GM12878 (cell line): Measurements from ENCODE around the gene SHFL. TPM values are rescaled to one million over a fixed set of nuclear protein-coding genes. Genes with fewer than 3 reads are reported as not detected.

Experiments used
- ATF3 ChIP-seq: IDR thresholded peaks from 2 replicates; pipeline ENCODE4 v1.6.1; 2011; ENCODE audit warnings: low read depth, mild to moderate bottlenecking, low read length, moderate library complexity, borderline replicate concordance; ENCODE audit errors: extremely low read depth
- ATF7 ChIP-seq: fragments of 450-650 bp; IDR thresholded peaks from 2 replicates; pipeline ENCODE4 v1.6.1; 2016; ENCODE audit warnings: low read depth, mild to moderate bottlenecking
- BACH1 ChIP-seq: fragments of 450-650 bp; IDR thresholded peaks from 2 replicates; pipeline ENCODE4 v1.6.1; 2017; ENCODE audit warnings: mild to moderate bottlenecking, borderline replicate concordance
- BCL11A ChIP-seq: IDR thresholded peaks from 2 replicates; pipeline ENCODE4 v1.6.1; 2011; ENCODE audit warnings: low read depth, low read length
- BHLHE40 ChIP-seq, 2 experiments: fragments of 450-650 bp in 1 of 2; IDR thresholded peaks; 2 replicates each; pipeline ENCODE4 v1.6.1; 2011 to 2017; ENCODE audit warnings: low read depth in 2 of 2, borderline replicate concordance in 1 of 2, improper control_type of control experiment in 1 of 2, low read length in 1 of 2, mild to moderate bottlenecking in 1 of 2
- CBX3 ChIP-seq: fragments of 200-600 bp; sonication (generic); IDR thresholded peaks from 2 replicates; pipeline ENCODE4 v1.6.1; 2016; ENCODE audit warnings: low read depth, borderline replicate concordance
- CEBPB ChIP-seq, 2 experiments: fragments of 150-350 bp in 1 of 2; IDR thresholded peaks; 2 replicates each; pipeline ENCODE4 v1.6.1; 2012 to 2014; ENCODE audit warnings: low read depth in 2 of 2, low read length in 2 of 2, borderline replicate concordance in 1 of 2, inconsistent platforms in 1 of 2
- EP300 ChIP-seq, 2 experiments: fragments of 150-350 bp in 1 of 2; IDR thresholded peaks; 2 replicates each; pipeline ENCODE4 v1.6.1; 2011 to 2012; ENCODE audit warnings: low read depth in 2 of 2, low read length in 2 of 2, borderline replicate concordance in 1 of 2, improper control_type of control experiment in 1 of 2, inconsistent platforms in 1 of 2; ENCODE audit not compliant: control insufficient read depth in 1 of 2
- EZH2 ChIP-seq: IDR thresholded peaks from 2 replicates; pipeline ENCODE4 v1.6.1; 2012; ENCODE audit warnings: low read depth, mild to moderate bottlenecking, control low read depth, inconsistent platforms, low read length, borderline replicate concordance; ENCODE audit not compliant: control insufficient read depth
- PML ChIP-seq: IDR thresholded peaks from 2 replicates; pipeline ENCODE4 v1.6.1; 2012; ENCODE audit warnings: low read length, inconsistent platforms
- ZBTB40 ChIP-seq: fragments of 450-650 bp; IDR thresholded peaks from 2 replicates; pipeline ENCODE4 v1.6.1; 2016; ENCODE audit warnings: mild to moderate bottlenecking, moderate library complexity, borderline replicate concordance
- polyA plus RNA-seq, 11 experiments: library from polyadenylated mRNA; depleted of rRNA in 4 of 11; unstranded in 6 of 11; stranded (reverse) in 5 of 11; fragments of >200 nt; fragmentation: Nextera tagmentation in 4 of 11; fragmentation: Illumina TruSeq in 1 of 11; extraction: Ambion mirVana in 4 of 11; extraction: Trizol in 1 of 11; gene quantifications; 1 replicate in 1 of 11; 2 replicates in 10 of 11; pipeline versions ENCODE4 v1.2.1 to v1.2.3, GENCODE V29; 2011 to 2016; ENCODE audit warnings: inconsistent platforms in 2 of 11, missing spikeins in 2 of 11, low read depth in 1 of 11
- total RNA-seq, 4 experiments: library from RNA; depleted of rRNA in 3 of 4; stranded (reverse); fragments of >200 nt in 3 of 4; fragmentation: Illumina TruSeq in 1 of 4; extraction: Trizol in 1 of 4; gene quantifications; 2 replicates each; pipeline versions ENCODE4 v1.2.1 to v1.2.3, GENCODE V29; 2013 to 2021
- TF ChIP-seq, protein P1 (sequence below): fragments of 450-650 bp; IDR thresholded peaks from 2 replicates; pipeline ENCODE4 v1.6.1; 2017; ENCODE audit warnings: antibody characterized with exemption, mild to moderate bottlenecking, moderate library complexity
- TF ChIP-seq, protein P2 (sequence below): IDR thresholded peaks from 2 replicates; pipeline ENCODE4 v1.6.1; 2012; ENCODE audit warnings: low read length, inconsistent platforms
- TF ChIP-seq, protein P3 (sequence below), 3 experiments: IDR thresholded peaks in 2 of 3; conservative IDR thresholded peaks in 1 of 3; 2 replicates each; pipeline ENCODE4 v1.5.1; 2011; ENCODE audit warnings: low read depth in 3 of 3, low read length in 3 of 3, mild to moderate bottlenecking in 3 of 3, control low read depth in 2 of 3, moderate library complexity in 2 of 3, inconsistent platforms in 1 of 3, mixed read lengths in 1 of 3; ENCODE audit not compliant: control insufficient read depth in 2 of 3, insufficient read depth in 1 of 3; ENCODE audit errors: extremely low read depth in 1 of 3

The SHFL gene
- total and polyA plus RNA-seq, 10 of the 15 experiments (the other 5 are each of a cell fraction or from before 2014, with no cell fraction given) = 8.0 to 83.8 (median 40.7) TPM

DNA sequence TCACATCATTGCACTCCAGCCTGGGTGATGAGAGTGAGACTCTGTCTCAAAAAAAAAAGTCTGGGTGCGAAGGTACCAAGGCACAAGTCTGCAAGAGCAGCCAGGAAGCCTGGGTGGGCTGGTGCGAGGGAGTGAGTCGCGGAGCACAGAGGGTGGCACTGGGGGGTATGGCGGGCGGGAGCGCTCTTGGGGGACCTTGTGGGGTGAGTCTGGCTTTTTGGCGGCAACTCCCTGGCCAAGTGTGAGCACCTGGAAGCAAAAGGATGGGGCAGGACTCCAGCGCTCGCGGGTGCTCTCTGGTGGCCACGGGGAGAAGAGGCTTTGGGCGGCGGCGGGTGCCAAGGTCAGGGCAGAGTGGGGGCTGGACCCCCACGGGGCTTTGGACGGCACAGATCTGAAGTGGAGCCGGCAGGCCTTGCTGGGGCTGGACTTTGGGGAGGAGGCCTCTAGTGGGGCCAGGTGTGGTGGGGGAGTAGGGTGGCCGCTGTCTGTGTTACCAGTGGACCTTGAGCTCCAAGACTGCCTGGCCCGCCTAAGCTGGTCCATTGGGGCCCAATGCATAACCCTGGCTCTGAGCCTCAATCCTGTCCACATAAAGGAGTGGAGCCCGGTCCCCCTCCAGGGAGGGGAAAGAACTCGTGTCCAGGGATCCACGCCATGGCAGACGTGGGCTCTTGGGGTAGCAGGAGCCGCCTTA lies 26.9 kb downstream of the SHFL start (continued):
- TF ChIP-seq ZBTB40 (no peak), ATF3 (no peak), EZH2 (no peak), BCL11A (no peak; the same call in 1 of the 2 replicates), PML (no peak; the same call in 1 of the 2 replicates), BACH1 (peak; percentile 48; the same call in 1 of the 2 replicates), BHLHE40 (IDR thresholded peaks at IDR 0.05; ENCODE audit: borderline replicate concordance in 1 of 2, low read depth in 2 of 2, low read length in 1 of 2) (peak; percentile 27 to 37; a peak in 2 of 4 replicates), EP300 (IDR thresholded peaks at IDR 0.05; ENCODE audit: borderline replicate concordance in 1 of 2, control insufficient read depth in 1 of 2, low read depth in 2 of 2, low read length in 2 of 2) (no peak), ATF7 (no peak), CBX3 (no peak), CEBPB (IDR thresholded peaks at IDR 0.05; ENCODE audit: borderline replicate concordance in 1 of 2, low read depth in 2 of 2, low read length in 2 of 2) (no peak)
- TF ChIP-seq, protein P1, sequence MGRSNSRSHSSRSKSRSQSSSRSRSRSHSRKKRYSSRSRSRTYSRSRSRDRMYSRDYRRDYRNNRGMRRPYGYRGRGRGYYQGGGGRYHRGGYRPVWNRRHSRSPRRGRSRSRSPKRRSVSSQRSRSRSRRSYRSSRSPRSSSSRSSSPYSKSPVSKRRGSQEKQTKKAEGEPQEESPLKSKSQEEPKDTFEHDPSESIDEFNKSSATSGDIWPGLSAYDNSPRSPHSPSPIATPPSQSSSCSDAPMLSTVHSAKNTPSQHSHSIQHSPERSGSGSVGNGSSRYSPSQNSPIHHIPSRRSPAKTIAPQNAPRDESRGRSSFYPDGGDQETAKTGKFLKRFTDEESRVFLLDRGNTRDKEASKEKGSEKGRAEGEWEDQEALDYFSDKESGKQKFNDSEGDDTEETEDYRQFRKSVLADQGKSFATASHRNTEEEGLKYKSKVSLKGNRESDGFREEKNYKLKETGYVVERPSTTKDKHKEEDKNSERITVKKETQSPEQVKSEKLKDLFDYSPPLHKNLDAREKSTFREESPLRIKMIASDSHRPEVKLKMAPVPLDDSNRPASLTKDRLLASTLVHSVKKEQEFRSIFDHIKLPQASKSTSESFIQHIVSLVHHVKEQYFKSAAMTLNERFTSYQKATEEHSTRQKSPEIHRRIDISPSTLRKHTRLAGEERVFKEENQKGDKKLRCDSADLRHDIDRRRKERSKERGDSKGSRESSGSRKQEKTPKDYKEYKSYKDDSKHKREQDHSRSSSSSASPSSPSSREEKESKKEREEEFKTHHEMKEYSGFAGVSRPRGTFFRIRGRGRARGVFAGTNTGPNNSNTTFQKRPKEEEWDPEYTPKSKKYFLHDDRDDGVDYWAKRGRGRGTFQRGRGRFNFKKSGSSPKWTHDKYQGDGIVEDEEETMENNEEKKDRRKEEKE = no peak
- TF ChIP-seq, protein P2, sequence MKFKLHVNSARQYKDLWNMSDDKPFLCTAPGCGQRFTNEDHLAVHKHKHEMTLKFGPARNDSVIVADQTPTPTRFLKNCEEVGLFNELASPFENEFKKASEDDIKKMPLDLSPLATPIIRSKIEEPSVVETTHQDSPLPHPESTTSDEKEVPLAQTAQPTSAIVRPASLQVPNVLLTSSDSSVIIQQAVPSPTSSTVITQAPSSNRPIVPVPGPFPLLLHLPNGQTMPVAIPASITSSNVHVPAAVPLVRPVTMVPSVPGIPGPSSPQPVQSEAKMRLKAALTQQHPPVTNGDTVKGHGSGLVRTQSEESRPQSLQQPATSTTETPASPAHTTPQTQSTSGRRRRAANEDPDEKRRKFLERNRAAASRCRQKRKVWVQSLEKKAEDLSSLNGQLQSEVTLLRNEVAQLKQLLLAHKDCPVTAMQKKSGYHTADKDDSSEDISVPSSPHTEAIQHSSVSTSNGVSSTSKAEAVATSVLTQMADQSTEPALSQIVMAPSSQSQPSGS = peak; percentile 25; the same call in 1 of the 2 replicates
- TF ChIP-seq, protein P3, sequence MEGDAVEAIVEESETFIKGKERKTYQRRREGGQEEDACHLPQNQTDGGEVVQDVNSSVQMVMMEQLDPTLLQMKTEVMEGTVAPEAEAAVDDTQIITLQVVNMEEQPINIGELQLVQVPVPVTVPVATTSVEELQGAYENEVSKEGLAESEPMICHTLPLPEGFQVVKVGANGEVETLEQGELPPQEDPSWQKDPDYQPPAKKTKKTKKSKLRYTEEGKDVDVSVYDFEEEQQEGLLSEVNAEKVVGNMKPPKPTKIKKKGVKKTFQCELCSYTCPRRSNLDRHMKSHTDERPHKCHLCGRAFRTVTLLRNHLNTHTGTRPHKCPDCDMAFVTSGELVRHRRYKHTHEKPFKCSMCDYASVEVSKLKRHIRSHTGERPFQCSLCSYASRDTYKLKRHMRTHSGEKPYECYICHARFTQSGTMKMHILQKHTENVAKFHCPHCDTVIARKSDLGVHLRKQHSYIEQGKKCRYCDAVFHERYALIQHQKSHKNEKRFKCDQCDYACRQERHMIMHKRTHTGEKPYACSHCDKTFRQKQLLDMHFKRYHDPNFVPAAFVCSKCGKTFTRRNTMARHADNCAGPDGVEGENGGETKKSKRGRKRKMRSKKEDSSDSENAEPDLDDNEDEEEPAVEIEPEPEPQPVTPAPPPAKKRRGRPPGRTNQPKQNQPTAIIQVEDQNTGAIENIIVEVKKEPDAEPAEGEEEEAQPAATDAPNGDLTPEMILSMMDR (IDR thresholded peaks at IDR 0.05 in 2 of 3, conservative IDR thresholded peaks at IDR 0.05 in 1 of 3; ENCODE audit: control insufficient read depth in 2 of 3, extremely low read depth in 1 of 3, insufficient read depth in 1 of 3, low read depth in 3 of 3, low read length in 3 of 3) = peak; percentile 67 to 96 (median 79)
